ENCODE data around the gene MYH14. TPM values are rescaled to one million over a fixed set of nuclear protein-coding genes. Genes with fewer than 3 reads are reported as not detected.

MYH14 gene
- total and polyA plus RNA-seq, 2 of the 8 experiments (the other 6 are each of a cell fraction or from before 2014, with no cell fraction given) = 17.3 to 28.6 TPM

DNA sequence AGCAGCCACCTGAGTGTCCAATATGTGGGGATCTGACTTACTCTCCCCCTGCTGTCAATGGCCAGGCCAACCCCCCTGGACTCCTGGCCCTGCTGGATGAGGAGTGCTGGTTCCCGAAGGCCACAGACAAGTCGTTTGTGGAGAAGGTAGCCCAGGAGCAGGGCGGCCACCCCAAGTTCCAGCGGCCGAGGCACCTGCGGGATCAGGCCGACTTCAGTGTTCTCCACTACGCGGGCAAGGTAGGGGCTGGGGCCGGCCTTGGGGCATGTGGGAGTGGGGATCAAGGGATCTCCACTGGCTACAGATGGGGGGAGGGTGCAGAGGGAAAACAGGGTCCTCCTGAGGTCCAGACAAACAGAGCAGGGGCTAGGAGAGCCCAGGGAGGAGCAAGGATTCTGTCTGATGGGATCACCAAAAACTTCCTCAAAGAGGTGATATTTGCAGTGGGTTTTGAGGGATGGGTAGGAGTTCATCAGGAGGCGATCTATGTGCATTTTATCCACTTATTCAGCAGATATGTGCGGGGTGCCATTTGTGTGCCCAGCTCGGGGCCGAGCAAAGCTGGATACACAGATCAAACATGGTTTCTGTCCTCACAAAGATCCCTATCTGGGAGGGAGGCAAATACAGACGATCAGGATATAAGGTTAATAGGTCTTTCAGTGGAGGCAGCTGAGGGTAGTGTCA is 47.2 kb downstream of the MYH14 start:
- H2AK5ac ChIP-seq (ENCODE audit: low read depth, low read length) = no peak overlapping the region

More for the DNA sequence above, 47.2 kb downstream of the MYH14 start:
- H3K79me2 ChIP-seq (ENCODE audit: control insufficient read depth in 1 of 2, insufficient read depth in 2 of 2, low read length in 2 of 2) = no peaks in the 10 kb centered on the region
- no peak overlapping the region for H3K9ac ChIP-seq (replicated peaks in 1 of 4; ENCODE audit: extremely low read depth in 1 of 4, low read depth in 3 of 4, low read length in 3 of 4)
- H3K4me2 ChIP-seq (ENCODE audit: insufficient read depth in 1 of 2, low read depth in 2 of 2, low read length in 2 of 2) = no peak overlapping the region
- CTCF ChIA-PET (ENCODE audit: partially characterized antibody) = interaction anchor here (0.6 to 23.5 kb wide), 7 partner anchors 2 to 115 kb away, joined by 3 to 397 read pairs (median 3); no protein-coding TSS in a partner anchor
- peaks cover 17 to 18% of the 10 kb centered on the region in 2 experiments for H3K9me3 ChIP-seq (ENCODE audit: insufficient read depth in 2 of 2, low read depth in 1 of 2, low read length in 1 of 2)
- H4K20me1 ChIP-seq (replicated peaks in 1 of 2; ENCODE audit: control insufficient read depth in 1 of 2, insufficient read depth in 2 of 2, low read length in 2 of 2) = no peaks in the 10 kb centered on the region
- no peak overlapping the region for H3K56ac ChIP-seq (replicated peaks; ENCODE audit: insufficient read length, low read depth, low read length)
- WGBS, 2 experiments (ENCODE audit: extremely low coverage in 1 of 2, insufficient coverage in 1 of 2, insufficient read length in 1 of 2, insufficient replicate concordance in 2 of 2, low coverage in 1 of 2, low lambda C conversion rate in 2 of 2, missing lambda C conversion rate in 1 of 2) = 93% methylated on average over 8 of the region's 15 CpGs; no CpG with 5 or more reads in 1 of the 2 experiments
- H2BK5ac ChIP-seq (ENCODE audit: low read depth, low read length) = no peak overlapping the region
- no peak overlapping the region for H3K18ac ChIP-seq (ENCODE audit: extremely low read depth, low read length)
- POLR2A ChIA-PET (ENCODE audit: partially characterized antibody) = interaction anchor here (0.6 to 0.9 kb wide), 2 partner anchors 15 to 78 kb away, joined by 3 to 4 read pairs; no protein-coding TSS in a partner anchor
- H2BK20ac ChIP-seq (ENCODE audit: low read length) = no peak overlapping the region
- H3K27me3 ChIP-seq (replicated peaks in 1 of 4; ENCODE audit: control insufficient read depth in 3 of 4, extremely low read depth in 1 of 4, insufficient read depth in 3 of 4, low read length in 3 of 4) = no peaks in the 10 kb centered on the region
- H4K8ac ChIP-seq (ENCODE audit: extremely low read depth, insufficient read depth, low read length) = no peak overlapping the region
- H2BK15ac ChIP-seq (ENCODE audit: low read length) = no peak overlapping the region
- no peak overlapping the region for H3K14ac ChIP-seq (ENCODE audit: insufficient read length)
- no peak for FAIRE-seq
- H3K4ac ChIP-seq (replicated peaks; ENCODE audit: insufficient read length, low read depth, low read length) = no peak overlapping the region
- H3K79me1 ChIP-seq (ENCODE audit: low read depth, low read length) = no peaks in the 10 kb centered on the region
- DNase-seq (ENCODE audit: low read depth in 1 of 2, low spot score in 2 of 2) = no peak
- no peak overlapping the region for H4K5ac ChIP-seq (ENCODE audit: insufficient read length, low read depth, low read length)
- H2BK120ac ChIP-seq (replicated peaks; ENCODE audit: low read depth, low read length) = no peak overlapping the region
- H4K91ac ChIP-seq (replicated peaks; ENCODE audit: insufficient read length, low read length) = no peak overlapping the region
- no peak overlapping the region for H3K27ac ChIP-seq (ENCODE audit: low read depth, low read length)
- peaks cover 2 to 27% (median 16%) of the 10 kb centered on the region in 4 experiments; a peak in 7 of 8 replicates for H3K36me3 ChIP-seq (ENCODE audit: control insufficient read depth in 2 of 4, insufficient read depth in 4 of 4, low read length in 3 of 4)
- H3K4me3 ChIP-seq (ENCODE audit: extremely low read depth in 1 of 4, insufficient read depth in 2 of 4, low read depth in 3 of 4, low read length in 4 of 4) = no peak overlapping the region
- no peaks in the 10 kb centered on the region for H3K23me2 ChIP-seq (ENCODE audit: low read depth, low read length)
- H2AFZ ChIP-seq (ENCODE audit: low read length) = no peak overlapping the region
- H3K4me1 ChIP-seq (replicated peaks in 1 of 4; ENCODE audit: control insufficient read depth in 3 of 4, insufficient read depth in 4 of 4, low read length in 3 of 4) = 0 out of 7 replicates have a peak, but pooled peaks cover 0 to under 1% (median 0%) of the 10 kb centered on the region in 4 experiments
- no peak overlapping the region for H2BK12ac ChIP-seq (ENCODE audit: low read depth, low read length)
- no peak for TF ChIP-seq TBP (IDR thresholded peaks at IDR 0.05; ENCODE audit: low read depth, low read length)
- no peak overlapping the region for H3K23ac ChIP-seq (ENCODE audit: insufficient read length)
